ENCODE results near the gene RHEB.

Gene RHEB

GRCh38 chr7:151494298-151495284 lies 25.1 kb downstream of the RHEB start:
- Histone ChIP-seq H3K4me1 (ENCODE audit: low read depth, poor library complexity, severe bottlenecking) (peaks cover 58% of the 10 kb centered on the region), H3K9ac (no peak overlapping the region), H3K4me3 (IDR thresholded peaks at IDR 0.05; ENCODE audit: insufficient read depth, low read depth, low read length) (no peak overlapping the region), H3K27me3 (ENCODE audit: insufficient read depth, low read depth) (no peaks in the 10 kb centered on the region), H4K20me1 (ENCODE audit: insufficient read depth) (peaks cover 78% of the 10 kb centered on the region), H3K36me3 (ENCODE audit: insufficient read depth) (peaks cover 4% of the 10 kb centered on the region; the same call in 1 of the 2 replicates), H3K27ac (no peak overlapping the region), H2AFZ (ENCODE audit: low read depth) (no peak overlapping the region), H3K79me2 (ENCODE audit: insufficient read depth, low read depth) (peaks cover 100% of the 10 kb centered on the region), H3K4me2 (peak overlapping the region; percentile 19; the same call in 1 of the 2 replicates)
- TF ChIP-seq CTCF (conservative IDR thresholded peaks at IDR 0.05; ENCODE audit: low read depth, low read length) = no peak

GRCh38 chr7:151493083-151493482 lies 26.6 kb downstream of the RHEB start:
- Histone ChIP-seq H3K36me3 (ENCODE audit: insufficient read depth) (peaks cover 17% of the 10 kb centered on the region; the same call in 1 of the 2 replicates), H3K4me3 (IDR thresholded peaks at IDR 0.05; ENCODE audit: insufficient read depth, low read depth, low read length) (no peak overlapping the region), H3K9ac (no peak overlapping the region), H3K27ac (no peak overlapping the region), H2AFZ (ENCODE audit: low read depth) (no peak overlapping the region), H3K4me2 (no peak overlapping the region), H3K27me3 (ENCODE audit: insufficient read depth, low read depth) (no peaks in the 10 kb centered on the region), H4K20me1 (ENCODE audit: insufficient read depth) (peaks cover 72% of the 10 kb centered on the region), H3K4me1 (ENCODE audit: low read depth, poor library complexity, severe bottlenecking) (peaks cover 47% of the 10 kb centered on the region), H3K79me2 (ENCODE audit: insufficient read depth, low read depth) (peaks cover 100% of the 10 kb centered on the region)
- no peak for TF ChIP-seq CTCF (conservative IDR thresholded peaks at IDR 0.05; ENCODE audit: low read depth, low read length)

GRCh38 chr7:151491859-151492258 lies 27.8 kb downstream of the RHEB start:
- H4K20me1 ChIP-seq (ENCODE audit: insufficient read depth) = peaks cover 68% of the 10 kb centered on the region
- no peak overlapping the region for H2AFZ ChIP-seq (ENCODE audit: low read depth)
- no peak overlapping the region for H3K9ac ChIP-seq
- H3K27ac ChIP-seq = no peak overlapping the region
- H3K36me3 ChIP-seq (ENCODE audit: insufficient read depth) = peaks cover 18% of the 10 kb centered on the region; the same call in 1 of the 2 replicates
- H3K27me3 ChIP-seq (ENCODE audit: insufficient read depth, low read depth) = no peaks in the 10 kb centered on the region
- H3K79me2 ChIP-seq (ENCODE audit: insufficient read depth, low read depth) = peaks cover 97% of the 10 kb centered on the region
- no peak overlapping the region for H3K4me2 ChIP-seq
- TF ChIP-seq CTCF (conservative IDR thresholded peaks at IDR 0.05; ENCODE audit: low read depth, low read length) = no peak
- H3K4me1 ChIP-seq (ENCODE audit: low read depth, poor library complexity, severe bottlenecking) = peaks cover 36% of the 10 kb centered on the region
- no peak overlapping the region for H3K4me3 ChIP-seq (IDR thresholded peaks at IDR 0.05; ENCODE audit: insufficient read depth, low read depth, low read length)

GRCh38 chr7:151490456-151491105 lies 29.1 kb downstream of the RHEB start:
- Histone ChIP-seq H3K4me2 (no peak overlapping the region), H3K9ac (no peak overlapping the region), H3K27me3 (ENCODE audit: insufficient read depth, low read depth) (no peaks in the 10 kb centered on the region), H3K36me3 (ENCODE audit: insufficient read depth) (peaks cover 18% of the 10 kb centered on the region; the same call in 1 of the 2 replicates), H3K27ac (no peak overlapping the region), H3K4me3 (IDR thresholded peaks at IDR 0.05; ENCODE audit: insufficient read depth, low read depth, low read length) (no peak overlapping the region), H2AFZ (ENCODE audit: low read depth) (no peak overlapping the region), H4K20me1 (ENCODE audit: insufficient read depth) (peaks cover 63% of the 10 kb centered on the region), H3K79me2 (ENCODE audit: insufficient read depth, low read depth) (peaks cover 97% of the 10 kb centered on the region), H3K4me1 (ENCODE audit: low read depth, poor library complexity, severe bottlenecking) (peaks cover 25% of the 10 kb centered on the region)
- no peak for TF ChIP-seq CTCF (conservative IDR thresholded peaks at IDR 0.05; ENCODE audit: low read depth, low read length)
